ENCODE results near the gene RETREG1. TPM values are rescaled to one million over a fixed set of nuclear protein-coding genes. Genes with fewer than 3 reads are reported as not detected.

The RETREG1 gene
- total and polyA plus RNA-seq, 8 donors: 1.9 to 26.0 (median 2.5) TPM

GRCh38 chr5:16465544-16466432 lies 151.0 kb downstream of the RETREG1 start, which contains the start of gene ZNF622:
Gene ZNF622 (minus strand): TSS chr5:16465800. CDS start chr5:16465665, 135 bp downstream.
- DNase-seq: peak; percentile 83 to 96 (median 93)
- ATAC-seq: peak; percentile 97
- Histone ChIP-seq H3K27ac (peak within 1 kb of the TSS; percentile 81 to 86), H3K36me3 (peaks cover 0 to 30% of the 10 kb centered on the region in 2 donors), H3K4me3 (peak within 1 kb of the TSS; percentile 69 to 78), H3K4me1 (peaks cover 24 to 49% of the 10 kb centered on the region in 2 donors), H3K9me3 (no peaks in the 10 kb centered on the region), H3K27me3 (no peaks in the 10 kb centered on the region)
- no peak for TF ChIP-seq CTCF (IDR thresholded peaks at IDR 0.05)
- intact Hi-C loops (cut with DNase I): no loop called here

GRCh38 chr5:16464664-16465543 lies 151.9 kb downstream of the RETREG1 start:
- DNase-seq: peak in 3 of 4 donors; percentile 5 to 79 (median 18)
- H3K36me3 ChIP-seq: peaks cover 0 to 37% of the 10 kb centered on the region in 2 donors
- peaks cover 24 to 49% of the 10 kb centered on the region in 2 donors for H3K4me1 ChIP-seq
- ATAC-seq: peak; percentile 10
- H3K9me3 ChIP-seq: no peaks in the 10 kb centered on the region
- H3K27me3 ChIP-seq: no peaks in the 10 kb centered on the region
- TF ChIP-seq CTCF (IDR thresholded peaks at IDR 0.05): no peak
- peak overlapping the region; percentile 69 to 78 for H3K4me3 ChIP-seq
- H3K27ac ChIP-seq: peak overlapping the region; percentile 81 to 86
- intact Hi-C loops (cut with DNase I): no loop called here

- DNase-seq: no peak
- no peak for TF ChIP-seq CTCF (IDR thresholded peaks at IDR 0.05)
- H3K4me1 ChIP-seq: peaks cover 24 to 49% of the 10 kb centered on the region in 2 donors
- H3K9me3 ChIP-seq: no peaks in the 10 kb centered on the region
- intact Hi-C loops (cut with DNase I): no loop called here
- peaks cover 0 to 38% of the 10 kb centered on the region in 2 donors for H3K36me3 ChIP-seq
- H3K4me3 ChIP-seq: peak overlapping the region; percentile 69 to 78
- no peak for ATAC-seq
- no peak overlapping the region for H3K27ac ChIP-seq
- no peaks in the 10 kb centered on the region for H3K27me3 ChIP-seq
Observed at GRCh38 chr5:16464231-16464630, 152.6 kb downstream of the RETREG1 start.

- H3K27ac ChIP-seq: no peak overlapping the region
- no peak overlapping the region for H3K4me3 ChIP-seq
- intact Hi-C loops (cut with DNase I): no loop called here
- DNase-seq (no peak), ATAC-seq (no peak)
- H3K36me3 ChIP-seq: peaks cover 0 to 58% of the 10 kb centered on the region in 2 donors
- no peak for TF ChIP-seq CTCF (IDR thresholded peaks at IDR 0.05)
- no peaks in the 10 kb centered on the region for H3K9me3 ChIP-seq
- H3K4me1 ChIP-seq: peaks cover 13 to 42% of the 10 kb centered on the region in 2 donors
- no peaks in the 10 kb centered on the region for H3K27me3 ChIP-seq
Observed at GRCh38 chr5:16461782-16462181, 155.0 kb downstream of the RETREG1 start.

Measured in left lung (tissue), 10 donors.